CD4-positive, alpha-beta T cell (primary cell): ENCODE data around the gene C19orf73. TPM values are rescaled to one million over a fixed set of nuclear protein-coding genes. Genes with fewer than 3 reads are reported as not detected.
A peak's percentile ranks its signal among the peaks of the same experiment; 100 is the strongest.

Source experiments
- ATAC-seq: fragments of 200-7000 bp; cut with Tn5 transposase; one replicate; pipeline ENCODE4 v1.10.0; 2022; ENCODE audit warnings: mild to moderate bottlenecking; ENCODE audit not compliant: poor library complexity
- CTCF ChIA-PET: fragments of 350-600 bp; sonication (Branson Sonifier 250); formaldehyde crosslinking; loops from one replicate; lab custom pipeline; 2021; ENCODE audit warnings: antibody characterized with exemption, inconsistent platforms; lab: Charles Lee
- POLR2A ChIA-PET: fragments of 350-600 bp; sonication (Branson Sonifier 250); formaldehyde crosslinking; loops from one replicate; lab custom pipeline; 2021; ENCODE audit warnings: antibody characterized with exemption, inconsistent platforms; lab: Charles Lee
- DNase-seq, 14 experiments: peaks; one replicate each; pipeline ENCODE4 v3.0.0-alpha.2; 2013 to 2020; ENCODE audit warnings: mixed read lengths in 2 of 14
- H3K27ac ChIP-seq, 2 donors: one replicate each; pipeline versions ENCODE4 v1.5.1 to v1.7.0; 2013; ENCODE audit warnings: low read length in 2 of 2, low read depth in 1 of 2, mild to moderate bottlenecking in 1 of 2
- H3K27me3 ChIP-seq, 2 experiments: 1 replicate in 1 of 2; 2 replicates in 1 of 2; pipeline versions ENCODE4 v1.6.1 to v1.7.0; 2013; ENCODE audit warnings: low read length in 2 of 2, control low read depth in 1 of 2, mild to moderate bottlenecking in 1 of 2, moderate library complexity in 1 of 2; ENCODE audit not compliant: insufficient read depth in 2 of 2, control insufficient read depth in 1 of 2
- H3K36me3 ChIP-seq: one replicate; pipeline ENCODE4 v1.6.1; 2013; ENCODE audit warnings: low read length, control low read depth; ENCODE audit not compliant: insufficient read depth
- H3K4me1 ChIP-seq: one replicate; pipeline ENCODE4 v1.6.1; 2013; ENCODE audit warnings: low read length, control low read depth; ENCODE audit not compliant: insufficient read depth
- H3K4me3 ChIP-seq: one replicate; pipeline ENCODE4 v1.5.1; 2013; ENCODE audit warnings: mild to moderate bottlenecking, low read length, moderate library complexity
- H3K9me3 ChIP-seq, 2 experiments: 1 replicate in 1 of 2; 2 replicates in 1 of 2; pipeline versions ENCODE4 v1.6.1 to v1.7.0; 2013; ENCODE audit warnings: low read length in 2 of 2, mild to moderate bottlenecking in 2 of 2, control low read depth in 1 of 2, moderate library complexity in 1 of 2; ENCODE audit not compliant: control insufficient read depth in 1 of 2, insufficient read depth in 1 of 2
- H3K27ac Mint-ChIP-seq: one replicate; pipeline ENCODE4 v1.8.0; 2020; ENCODE audit warnings: mixed read lengths
- H3K27me3 Mint-ChIP-seq: one replicate; pipeline ENCODE4 v1.8.0; 2021; ENCODE audit warnings: mixed read lengths
- H3K36me3 Mint-ChIP-seq: one replicate; pipeline ENCODE4 v1.8.0; 2021; ENCODE audit warnings: low read depth, mixed read lengths
- H3K4me1 Mint-ChIP-seq: one replicate; pipeline ENCODE4 v1.8.0; 2021; ENCODE audit warnings: low read depth, mixed read lengths
- H3K4me3 Mint-ChIP-seq: one replicate; pipeline ENCODE4 v1.8.0; 2020; ENCODE audit warnings: mild to moderate bottlenecking, mixed read lengths
- H3K9me3 Mint-ChIP-seq: one replicate; pipeline ENCODE4 v1.8.0; 2020; ENCODE audit warnings: mixed read lengths
- intact Hi-C, 2 experiments: fragments of 100-400 bp; cut with DNase I in 1 of 2; cut with micrococcal nuclease in 1 of 2; formaldehyde crosslinking; loops; one replicate each; pipeline versions ENCODE4 v1.15.1 to v1.9.0; 2023 to 2025; cut with DNase I, micrococcal nuclease
- total RNA-seq, 174 experiments: library from RNA in 2 of 174; stranded (reverse) in 2 of 174; gene quantifications; one replicate each; pipeline ENCODE4 v1.2.3 and lab custom pipeline; 2021 to 2026
- TF ChIP-seq, protein P1 (sequence below): fragments of 200-600 bp; IDR thresholded peaks from one replicate; pipeline ENCODE4 v1.8.0; 2022; ENCODE audit warnings: antibody characterized with exemption, mild to moderate bottlenecking

C19orf73 gene
- total RNA-seq, 2 experiments from 2014 or later: 1.5 to 2.3 TPM

DNA sequence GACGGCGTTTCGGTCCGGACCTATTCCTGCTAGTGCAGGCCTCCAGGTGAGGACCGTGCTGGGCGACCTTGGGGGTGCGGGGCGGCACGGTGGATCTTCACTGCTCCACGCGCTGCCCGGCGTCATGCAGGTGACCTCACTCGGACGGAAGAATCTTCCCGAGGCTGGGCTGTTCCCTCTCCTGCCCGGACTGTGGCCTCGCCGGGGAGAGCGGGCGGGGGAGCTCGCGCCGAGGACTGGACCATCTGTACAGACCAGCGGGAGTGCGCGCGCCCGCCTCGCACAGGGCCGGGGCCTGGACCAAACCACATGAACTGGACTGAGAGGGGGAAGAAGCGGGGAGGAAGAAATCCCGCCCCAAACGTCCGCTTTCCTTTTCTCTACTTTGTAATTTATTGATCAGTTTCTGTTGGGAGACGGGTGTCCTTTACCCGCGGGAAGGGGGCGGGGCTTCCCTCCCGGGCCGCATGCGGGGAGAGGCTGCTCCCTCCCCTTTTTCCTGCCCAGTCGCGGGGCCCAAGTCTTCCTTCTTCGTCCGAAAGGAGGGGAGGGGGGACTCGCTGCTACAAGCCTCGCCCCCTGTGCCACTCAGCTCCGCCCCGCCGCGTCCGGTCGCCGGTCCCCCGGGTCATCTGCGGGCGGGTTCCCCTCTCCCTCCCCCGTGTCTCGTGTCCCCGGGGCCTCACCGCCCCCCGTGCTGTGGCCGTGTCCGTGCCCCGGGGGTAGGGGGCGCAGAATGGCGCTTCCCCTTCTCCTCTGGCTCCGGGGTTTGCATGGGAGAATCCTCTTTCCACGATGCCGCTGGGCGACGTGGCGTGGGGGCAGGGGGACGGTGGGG, 31.4 kb upstream of the C19orf73 start:
- Mint-ChIP-seq H3K27ac (no peak overlapping the region), H3K4me3 (peak overlapping the region; percentile 86), H3K27me3 (peaks cover 96% of the 10 kb centered on the region), H3K36me3 (no peaks in the 10 kb centered on the region), H3K9me3 (no peaks in the 10 kb centered on the region), H3K4me1 (peaks cover 53% of the 10 kb centered on the region)
- Histone ChIP-seq H3K4me3 (peak overlapping the region; percentile 62), H3K27me3 (peaks cover 55 to 61% of the 10 kb centered on the region in 2 experiments), H3K9me3 (peaks cover 0 to 52% of the 10 kb centered on the region in 2 experiments), H3K27ac (no peak overlapping the region), H3K4me1 (peaks cover 49% of the 10 kb centered on the region), H3K36me3 (no peaks in the 10 kb centered on the region)
- intact Hi-C loops: no loop called here
- DNase-seq (peak in 10 of 14 experiments; percentile 19 to 67 (median 46)), ATAC-seq (no peak)
- POLR2A ChIA-PET: interaction anchor here (0.5 to 0.7 kb wide), 2 partner anchors 20 to 440 kb away, joined by 4 to 5 read pairs; no protein-coding TSS in a partner anchor
- CTCF ChIA-PET: interaction anchor here (1.1 kb wide), 1 partner anchor 48 kb away, joined by 3 read pairs; no protein-coding TSS in a partner anchor
- TF ChIP-seq, protein P1, sequence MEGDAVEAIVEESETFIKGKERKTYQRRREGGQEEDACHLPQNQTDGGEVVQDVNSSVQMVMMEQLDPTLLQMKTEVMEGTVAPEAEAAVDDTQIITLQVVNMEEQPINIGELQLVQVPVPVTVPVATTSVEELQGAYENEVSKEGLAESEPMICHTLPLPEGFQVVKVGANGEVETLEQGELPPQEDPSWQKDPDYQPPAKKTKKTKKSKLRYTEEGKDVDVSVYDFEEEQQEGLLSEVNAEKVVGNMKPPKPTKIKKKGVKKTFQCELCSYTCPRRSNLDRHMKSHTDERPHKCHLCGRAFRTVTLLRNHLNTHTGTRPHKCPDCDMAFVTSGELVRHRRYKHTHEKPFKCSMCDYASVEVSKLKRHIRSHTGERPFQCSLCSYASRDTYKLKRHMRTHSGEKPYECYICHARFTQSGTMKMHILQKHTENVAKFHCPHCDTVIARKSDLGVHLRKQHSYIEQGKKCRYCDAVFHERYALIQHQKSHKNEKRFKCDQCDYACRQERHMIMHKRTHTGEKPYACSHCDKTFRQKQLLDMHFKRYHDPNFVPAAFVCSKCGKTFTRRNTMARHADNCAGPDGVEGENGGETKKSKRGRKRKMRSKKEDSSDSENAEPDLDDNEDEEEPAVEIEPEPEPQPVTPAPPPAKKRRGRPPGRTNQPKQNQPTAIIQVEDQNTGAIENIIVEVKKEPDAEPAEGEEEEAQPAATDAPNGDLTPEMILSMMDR: no peak

DNA sequence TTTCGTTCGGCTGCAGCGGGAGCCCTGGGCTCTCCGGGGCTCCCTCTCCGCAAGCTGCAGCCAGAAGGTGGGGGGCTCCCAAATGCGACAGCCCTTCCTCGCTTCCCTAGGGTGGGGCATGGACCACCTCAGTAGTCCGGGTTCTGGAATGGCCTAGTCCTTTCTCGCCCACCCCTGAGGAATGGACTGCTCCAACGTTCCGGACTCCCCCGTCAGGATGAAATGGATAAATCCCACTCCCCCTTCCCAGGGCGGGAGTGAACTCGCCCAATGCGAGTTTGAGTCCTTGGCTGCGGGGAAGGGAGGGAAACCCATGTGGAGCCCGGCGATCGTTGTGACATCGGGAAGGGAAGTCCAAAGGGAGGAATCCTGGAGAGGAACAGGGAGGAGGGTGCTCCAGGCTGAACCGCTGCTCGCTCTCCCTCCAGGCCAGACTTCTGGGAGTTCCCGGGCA, 30.7 kb upstream of the C19orf73 start:
- Mint-ChIP-seq H3K9me3 (no peaks in the 10 kb centered on the region), H3K4me3 (peak overlapping the region; percentile 86), H3K27me3 (peaks cover 94% of the 10 kb centered on the region), H3K36me3 (no peaks in the 10 kb centered on the region), H3K27ac (no peak overlapping the region), H3K4me1 (peaks cover 54% of the 10 kb centered on the region)
- Histone ChIP-seq H3K9me3 (peaks cover 0 to 47% of the 10 kb centered on the region in 2 experiments), H3K4me3 (peak overlapping the region; percentile 62), H3K4me1 (peaks cover 49% of the 10 kb centered on the region), H3K27me3 (peaks cover 55 to 58% of the 10 kb centered on the region in 2 experiments), H3K36me3 (no peaks in the 10 kb centered on the region), H3K27ac (no peak overlapping the region)
- ChIA-PET POLR2A (interaction anchor here (1.0 kb wide), 1 partner anchor 195 kb away, joined by 3 read pairs; no protein-coding TSS in a partner anchor), CTCF (interaction anchor here (1.1 kb wide), 3 partner anchors 36 to 52 kb away, joined by 3 to 4 read pairs (median 3); partner anchors contain the start of gene LIN7B)
- TF ChIP-seq, protein P1: no peak
- intact Hi-C loops: loop anchor here (5.0 kb wide), 2 partner anchors 37 to 157 kb away; partner anchors contain the start of genes GYS1 (in 1 of the 2), LIN7B (in 1 of the 2) and RUVBL2 (in 1 of the 2)
- ATAC-seq (no peak), DNase-seq (no peak)
